ENCODE data around the gene CHRM4. TPM values are rescaled to one million over a fixed set of nuclear protein-coding genes. Genes with fewer than 3 reads are reported as not detected.

CHRM4 gene
- total and polyA plus RNA-seq, 2 of the 13 experiments (the other 11 are each of a cell fraction or from before 2014, with no cell fraction given) = 0.13 to 0.21 TPM

- peak; percentile 97 for TF ChIP-seq ZNF616 (CRISPR knock-in tag; IDR thresholded peaks at IDR 0.05; ENCODE audit: low read depth)
- TF ChIP-seq, protein P1, sequence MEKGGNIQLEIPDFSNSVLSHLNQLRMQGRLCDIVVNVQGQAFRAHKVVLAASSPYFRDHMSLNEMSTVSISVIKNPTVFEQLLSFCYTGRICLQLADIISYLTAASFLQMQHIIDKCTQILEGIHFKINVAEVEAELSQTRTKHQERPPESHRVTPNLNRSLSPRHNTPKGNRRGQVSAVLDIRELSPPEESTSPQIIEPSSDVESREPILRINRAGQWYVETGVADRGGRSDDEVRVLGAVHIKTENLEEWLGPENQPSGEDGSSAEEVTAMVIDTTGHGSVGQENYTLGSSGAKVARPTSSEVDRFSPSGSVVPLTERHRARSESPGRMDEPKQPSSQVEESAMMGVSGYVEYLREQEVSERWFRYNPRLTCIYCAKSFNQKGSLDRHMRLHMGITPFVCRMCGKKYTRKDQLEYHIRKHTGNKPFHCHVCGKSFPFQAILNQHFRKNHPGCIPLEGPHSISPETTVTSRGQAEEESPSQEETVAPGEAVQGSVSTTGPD (CRISPR knock-in tag; IDR thresholded peaks at IDR 0.05) = no peak
- peak; percentile 96 for TF ChIP-seq ZBTB49 (CRISPR knock-in tag; IDR thresholded peaks at IDR 0.05; ENCODE audit: borderline replicate concordance)
- peak; percentile 91 for TF ChIP-seq MEF2D (CRISPR knock-in tag; IDR thresholded peaks at IDR 0.05)
- peak; percentile 78 for TF ChIP-seq FOSL2 (CRISPR knock-in tag; IDR thresholded peaks at IDR 0.05)
- peak; percentile 74; the same call in 1 of the 2 replicates for TF ChIP-seq ZFP36L1 (CRISPR knock-in tag; IDR thresholded peaks at IDR 0.05)
- peak; percentile 100 for TF ChIP-seq ZMAT3 (CRISPR knock-in tag; conservative IDR thresholded peaks at IDR 0.05)
- no peak for TF ChIP-seq SYNCRIP (IDR thresholded peaks at IDR 0.05; ENCODE audit: insufficient read depth, low read depth, low read length)
- peak; percentile 89 for TF ChIP-seq HMG20B (CRISPR knock-in tag; conservative IDR thresholded peaks at IDR 0.05)
- no peak; the same call in 1 of the 2 replicates for TF ChIP-seq NFYB (CRISPR knock-in tag; IDR thresholded peaks at IDR 0.05)
- no peak for TF ChIP-seq CC2D1A (CRISPR knock-in tag; IDR thresholded peaks at IDR 0.05)
- TF ChIP-seq U2AF2 (IDR thresholded peaks at IDR 0.05; ENCODE audit: low read depth, low read length) = no peak
- peak; percentile 93 for TF ChIP-seq ZNF44 (CRISPR knock-in tag; IDR thresholded peaks at IDR 0.05)
- peak; percentile 99 for TF ChIP-seq AHR (CRISPR knock-in tag; IDR thresholded peaks at IDR 0.05)
- peak; percentile 91 for TF ChIP-seq E2F1 (CRISPR knock-in tag; IDR thresholded peaks at IDR 0.05)
- peak; percentile 95; the same call in 1 of the 2 replicates for TF ChIP-seq E2F2 (CRISPR knock-in tag; IDR thresholded peaks at IDR 0.05; ENCODE audit: borderline replicate concordance)
- peak; percentile 97 for TF ChIP-seq HDAC2 (CRISPR knock-in tag; IDR thresholded peaks at IDR 0.05)
- TF ChIP-seq DR1 (CRISPR knock-in tag; IDR thresholded peaks at IDR 0.05) = peak; percentile 32; the same call in 1 of the 2 replicates
- TF ChIP-seq ZNF484 (CRISPR knock-in tag; IDR thresholded peaks at IDR 0.05; ENCODE audit: borderline replicate concordance, low read depth) = peak; percentile 75; the same call in 1 of the 2 replicates
- TF ChIP-seq FOXK2 (IDR thresholded peaks at IDR 0.05) = no peak
- peak; percentile 99 for TF ChIP-seq ZNF256 (CRISPR knock-in tag; conservative IDR thresholded peaks at IDR 0.05)
- TF ChIP-seq CAMTA2 (CRISPR knock-in tag; IDR thresholded peaks at IDR 0.05; ENCODE audit: borderline replicate concordance) = peak; percentile 92; the same call in 1 of the 2 replicates
- TF ChIP-seq ATF7-NPFF (CRISPR knock-in tag; IDR thresholded peaks at IDR 0.05; ENCODE audit: low read depth) = peak; percentile 98
- TF ChIP-seq ARID2 (CRISPR knock-in tag; IDR thresholded peaks at IDR 0.05; ENCODE audit: borderline replicate concordance) = peak; percentile 96; the same call in 1 of the 2 replicates
These were observed 1.1 kb upstream of the CHRM4 start (continued) for GRCh38 chr11:46392421-46393230.
